Measurements from ENCODE around the gene GGNBP2.
A peak's percentile ranks its signal among the peaks of the same experiment; 100 is the strongest.

GGNBP2 gene

GRCh38 chr17:36523113-36523512 lies 21.6 kb upstream of the GGNBP2 start:
- no peak for ATAC-seq

GRCh38 chr17:36524428-36524876 lies 20.3 kb upstream of the GGNBP2 start:
- ATAC-seq = peak; percentile 86 to 93

- no peak for ATAC-seq
Observed at GRCh38 chr17:36525113-36525512, 19.6 kb upstream of the GGNBP2 start.

GRCh38 chr17:36525888-36526287 lies 18.8 kb upstream of the GGNBP2 start:
- ATAC-seq = no peak

- ATAC-seq = no peak
Observed at GRCh38 chr17:36527621-36528250, 17.0 kb upstream of the GGNBP2 start.

GRCh38 chr17:36529121-36529520 lies 15.6 kb upstream of the GGNBP2 start:
- ATAC-seq = no peak

DNA sequence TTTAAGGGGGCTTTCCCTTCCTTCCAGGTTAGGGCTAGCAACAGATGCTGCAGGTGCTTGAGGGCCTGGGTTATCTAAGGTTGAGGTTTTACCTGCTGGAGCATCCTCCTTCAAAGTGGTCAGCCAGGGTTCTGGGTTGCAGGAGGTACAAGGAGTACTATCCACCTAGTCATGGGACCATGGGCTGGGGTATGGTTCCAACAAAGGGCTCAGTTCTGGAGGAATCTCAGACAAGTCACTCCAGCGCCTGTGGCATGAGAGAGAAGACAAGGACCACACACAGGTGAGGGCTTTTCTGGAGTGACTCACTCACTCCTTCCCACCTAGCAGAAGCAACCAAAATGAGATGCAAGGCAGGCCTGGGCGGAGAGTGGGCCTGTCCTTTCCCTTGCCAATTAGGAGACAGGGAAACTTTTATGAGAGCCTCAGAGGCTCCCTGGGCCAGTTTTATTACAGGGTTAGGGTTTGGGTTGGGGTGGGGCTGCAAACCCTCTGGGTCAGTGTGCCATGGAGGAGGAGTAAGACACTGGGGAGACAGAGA lies 12.2 kb upstream of the GGNBP2 start:
- no peak for ATAC-seq

DNA sequence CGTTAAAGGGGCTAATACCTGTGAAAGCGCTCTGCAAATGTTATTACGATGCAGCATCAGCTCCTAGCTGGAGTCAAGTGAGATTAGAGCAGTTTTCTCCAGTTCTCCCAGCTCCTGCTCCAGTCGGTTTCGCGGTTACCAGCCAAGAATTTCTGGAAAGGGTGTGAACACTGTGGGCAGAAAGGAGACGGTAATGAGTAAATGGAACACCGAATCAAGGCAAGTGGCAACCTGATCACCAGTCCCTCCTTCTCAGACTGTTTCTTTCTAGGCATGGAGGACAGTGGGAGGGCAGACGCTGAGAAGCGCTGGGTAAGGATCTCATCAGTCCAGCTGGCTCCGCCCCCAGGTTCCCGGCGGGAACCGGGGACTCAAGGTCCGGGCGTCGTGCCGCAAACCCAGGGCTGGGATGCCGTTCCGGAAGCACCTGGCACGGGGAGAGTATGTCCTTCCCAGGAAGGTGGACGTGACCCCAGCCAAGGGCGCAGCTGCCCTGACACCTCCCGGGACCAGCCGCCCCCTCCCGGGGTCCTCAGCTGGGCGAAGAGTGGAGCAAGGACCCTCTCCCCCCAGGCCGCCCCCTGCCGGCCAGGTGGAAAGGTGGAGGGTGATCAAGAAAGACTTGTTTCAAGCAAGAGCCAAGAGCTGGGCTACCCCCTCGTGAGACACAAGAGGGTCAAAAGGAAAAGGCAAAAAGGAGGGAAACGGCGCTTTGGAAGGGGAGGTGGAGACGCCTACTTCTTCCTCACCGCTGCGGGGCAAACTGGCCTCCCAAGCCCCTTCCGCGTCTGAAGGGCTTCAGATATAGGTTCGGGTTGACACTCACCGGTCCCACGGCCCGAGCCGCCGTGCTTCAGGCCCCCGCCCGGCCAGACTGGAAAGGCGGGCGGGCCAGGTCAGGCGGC lies 10.5 kb upstream of the GGNBP2 start:
- peak; percentile 34 to 35 for ATAC-seq

GRCh38 chr17:36534840-36535668 lies 9.7 kb upstream of the GGNBP2 start, which contains the start of the genes MYO19 and PIGW:
MYO19 (minus strand) TSS chr17:36534868; CDS start chr17:36532538, 2,330 bp downstream.
PIGW (plus strand) TSS chr17:36534987; CDS start chr17:36537102, 2,115 bp downstream.
- peak; percentile 87 to 88 for ATAC-seq

DNA sequence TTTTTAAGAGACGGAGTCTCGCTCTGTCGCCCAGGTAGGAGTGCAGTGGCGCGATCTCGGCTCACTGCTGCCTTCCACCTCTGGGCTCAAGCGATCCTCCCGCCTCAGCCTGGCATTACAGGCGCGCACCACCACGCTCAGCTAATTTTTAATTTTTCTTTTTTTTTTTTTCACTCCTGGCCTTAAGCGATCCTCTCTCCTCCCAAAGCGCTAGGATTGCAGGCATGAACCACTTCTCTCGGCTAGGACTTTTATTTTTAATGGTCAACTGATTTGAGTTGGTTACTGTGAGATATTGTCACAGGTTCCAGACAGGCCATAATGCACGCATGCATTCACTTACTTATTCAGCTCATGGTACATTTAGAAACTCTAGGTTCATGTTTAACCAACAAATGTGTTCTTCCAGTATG lies 9.0 kb upstream of the GGNBP2 start:
- no peak for ATAC-seq

- no peak for ATAC-seq
Observed at GRCh38 chr17:36540696-36541095, 4.0 kb upstream of the GGNBP2 start.

DNA sequence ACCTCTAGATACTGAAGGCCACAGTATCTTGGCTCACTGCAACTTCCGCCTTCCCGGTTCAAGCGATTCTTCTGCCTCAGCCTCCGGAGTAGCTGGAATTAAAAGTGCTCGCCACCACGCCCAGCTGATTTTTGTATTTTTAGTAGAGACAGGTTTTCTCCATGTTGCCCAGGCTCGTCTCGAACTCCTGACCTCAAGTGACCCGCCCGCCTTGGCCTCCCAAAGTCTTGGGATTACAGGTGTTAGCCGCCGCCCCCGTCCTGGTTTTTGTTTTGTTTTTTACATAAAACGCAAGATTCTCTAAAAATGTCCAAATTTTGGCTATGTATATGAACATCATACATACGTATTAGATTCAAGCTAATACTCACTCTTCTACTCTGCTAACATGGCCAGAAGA lies 2.0 kb upstream of the GGNBP2 start:
- no peak for ATAC-seq

DNA sequence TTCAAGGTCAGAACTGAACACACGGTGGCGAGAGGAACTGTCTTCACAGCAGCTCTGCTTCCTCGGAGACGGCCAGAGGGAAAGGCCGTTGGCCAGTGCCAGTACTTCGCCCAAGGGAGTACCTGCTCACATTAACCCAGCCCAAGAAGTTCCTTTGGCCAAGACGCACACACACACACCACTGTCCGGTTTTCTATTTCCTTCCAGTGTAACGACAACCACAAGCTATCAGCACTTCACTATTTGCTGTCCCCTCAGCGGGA lies 744 bp upstream of the GGNBP2 start:
- ATAC-seq = no peak

DNA sequence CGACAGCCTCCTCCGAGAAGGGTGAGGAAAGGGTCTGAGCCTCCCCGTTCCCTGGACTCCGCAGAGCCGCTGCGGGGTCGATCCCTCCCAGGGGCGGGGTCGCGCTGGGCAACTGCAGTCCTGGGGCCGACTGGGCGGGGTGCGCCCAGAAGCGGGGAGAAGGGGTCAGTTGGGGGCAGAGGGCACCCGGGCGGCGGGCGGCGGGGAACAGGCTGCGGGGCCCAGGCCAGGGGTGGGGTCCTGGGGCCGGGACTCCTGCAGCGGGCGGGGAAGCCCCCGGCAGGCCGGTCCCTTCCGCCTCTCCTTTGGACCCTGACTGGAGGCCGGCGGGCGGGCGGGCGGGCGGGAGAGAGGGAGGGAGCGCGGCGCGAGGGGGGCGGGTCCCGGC lies 352 bp downstream of the GGNBP2 start:
- peak in 1 of 2 donors; percentile 26 for ATAC-seq

GRCh38 chr17:36545465-36546417 lies 1.0 kb downstream of the GGNBP2 start:
- ATAC-seq = peak; percentile 79 to 83

DNA sequence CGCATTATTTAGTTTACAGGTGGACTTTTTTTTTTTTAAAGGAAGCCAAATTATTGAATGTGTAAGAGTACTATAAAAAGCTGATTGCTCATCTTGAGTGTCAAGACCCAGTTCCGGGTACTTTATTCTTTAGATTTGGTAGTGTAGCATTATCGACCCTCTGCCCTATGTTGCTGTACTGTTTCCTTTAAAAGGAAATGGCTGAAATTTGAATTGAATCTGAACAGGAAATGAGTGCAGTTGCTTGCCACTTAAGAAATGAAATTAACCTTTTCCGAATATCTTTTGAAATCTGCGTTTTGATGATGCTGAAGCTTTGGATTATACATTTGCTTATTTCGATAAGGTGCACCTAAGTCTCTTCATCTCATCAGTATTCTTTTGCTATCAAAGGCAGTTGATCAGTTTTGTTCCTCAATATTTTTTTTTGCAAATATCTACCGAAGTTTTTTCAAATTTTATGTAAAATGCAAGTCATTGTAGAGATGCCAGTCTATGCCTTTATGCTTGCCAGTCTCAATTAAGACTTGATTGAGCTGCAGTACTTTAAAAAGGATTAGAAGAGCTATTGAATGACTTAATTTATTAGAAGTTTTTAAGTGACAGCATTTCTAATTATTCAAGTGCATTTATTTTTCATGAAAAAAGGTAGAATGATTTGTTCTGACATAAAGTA lies 1.8 kb downstream of the GGNBP2 start:
- no peak for ATAC-seq

- no peak for ATAC-seq
Observed at GRCh38 chr17:36547776-36548175, 3.1 kb downstream of the GGNBP2 start.

GRCh38 chr17:36550491-36551417 lies 6.0 kb downstream of the GGNBP2 start:
- peak in 1 of 2 donors; percentile 25 for ATAC-seq

DNA sequence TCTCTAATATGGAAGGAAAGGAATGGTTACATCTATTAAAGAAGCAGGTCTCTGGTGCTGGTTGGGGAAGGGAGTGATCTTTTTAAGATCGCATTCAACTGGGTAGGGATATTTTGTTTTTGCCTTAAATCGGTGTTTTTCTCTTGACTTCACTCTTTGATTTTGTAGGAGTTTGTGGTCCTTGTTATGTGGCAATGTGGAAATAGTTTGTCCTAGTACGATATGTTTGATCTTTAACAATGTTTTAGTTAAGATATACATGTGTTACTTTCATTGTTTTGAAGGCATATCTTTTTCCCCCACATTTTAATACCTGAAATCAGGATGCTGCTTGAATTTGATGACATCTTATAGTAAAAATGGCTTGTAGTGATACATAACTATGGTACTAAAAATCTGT lies 8.7 kb downstream of the GGNBP2 start:
- ATAC-seq = no peak

DNA sequence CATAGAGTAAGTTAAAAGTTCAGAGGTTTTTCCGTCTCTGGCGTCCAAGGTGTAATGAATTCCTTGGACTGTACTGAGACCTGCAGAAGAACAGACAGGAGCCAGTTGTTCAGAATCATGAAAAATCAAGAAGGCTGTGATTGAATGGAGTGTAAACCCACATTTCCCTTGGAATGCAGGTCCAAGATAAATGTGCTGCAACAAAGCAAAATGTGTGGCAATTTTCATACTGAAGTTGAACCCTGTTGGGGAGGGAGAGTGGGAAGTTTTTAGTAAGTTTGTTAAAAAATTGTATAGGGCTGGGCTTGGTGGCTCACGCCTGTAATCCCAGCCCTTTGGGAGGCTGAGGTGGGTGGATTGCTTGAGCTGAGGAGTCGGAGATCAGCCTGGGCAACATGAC lies 21.4 kb downstream of the GGNBP2 start:
- no peak for ATAC-seq

Data from activated CD4-positive, CD25-positive, alpha-beta regulatory T cell treated with anti-CD3 and anti-CD28 coated beads, Interleukin-2, amount 50 U/mL, for 24 hours (primary cell).